ENCODE data around the gene ALG8. TPM values are rescaled to one million over a fixed set of nuclear protein-coding genes. Genes with fewer than 3 reads are reported as not detected.
A peak's percentile ranks its signal among the peaks of the same experiment; 100 is the strongest.

Gene ALG8
- total and polyA plus RNA-seq, 8 donors, result 32.2 to 58.7 (median 49.8) TPM

GRCh38 chr11:78074756-78075155 is 64.7 kb downstream of the ALG8 start:
- H3K27ac ChIP-seq, result no peak overlapping the region
- peaks cover 12 to 32% of the 10 kb centered on the region in 2 donors for H3K4me1 ChIP-seq
- intact Hi-C loops (cut with DNase I), result no loop called here
- no peak overlapping the region for H3K4me3 ChIP-seq
- H3K9me3 ChIP-seq, result no peaks in the 10 kb centered on the region
- H3K27me3 ChIP-seq, result no peaks in the 10 kb centered on the region
- DNase-seq, result no peak
- no peak for TF ChIP-seq CTCF (IDR thresholded peaks at IDR 0.05)
- ATAC-seq, result no peak
- peaks cover 0 to 34% of the 10 kb centered on the region in 2 donors for H3K36me3 ChIP-seq

- Histone ChIP-seq H3K27ac (no peak overlapping the region), H3K4me1 (peaks cover 7 to 16% of the 10 kb centered on the region in 2 donors), H3K27me3 (no peaks in the 10 kb centered on the region), H3K4me3 (no peak overlapping the region), H3K36me3 (peaks cover 0 to 56% of the 10 kb centered on the region in 2 donors), H3K9me3 (no peaks in the 10 kb centered on the region)
- TF ChIP-seq CTCF (IDR thresholded peaks at IDR 0.05), result no peak
- intact Hi-C loops (cut with DNase I), result no loop called here
- ATAC-seq, result no peak
- DNase-seq, result no peak
Measured at GRCh38 chr11:78072455-78072854, 67.0 kb downstream of the ALG8 start.

- no peak overlapping the region for H3K4me3 ChIP-seq
- H3K4me1 ChIP-seq, result peaks cover 2 to 8% of the 10 kb centered on the region in 2 donors
- no peaks in the 10 kb centered on the region for H3K9me3 ChIP-seq
- H3K36me3 ChIP-seq, result peaks cover 0 to 60% of the 10 kb centered on the region in 2 donors
- intact Hi-C loops (cut with DNase I), result no loop called here
- H3K27ac ChIP-seq, result no peak overlapping the region
- DNase-seq (no peak), ATAC-seq (no peak)
- TF ChIP-seq CTCF (IDR thresholded peaks at IDR 0.05), result no peak
- no peaks in the 10 kb centered on the region for H3K27me3 ChIP-seq
Measured at GRCh38 chr11:78071717-78072116, 67.7 kb downstream of the ALG8 start.

- ATAC-seq, result no peak
- no peak overlapping the region for H3K27ac ChIP-seq
- no peak overlapping the region for H3K4me3 ChIP-seq
- no peaks in the 10 kb centered on the region for H3K27me3 ChIP-seq
- no peaks in the 10 kb centered on the region for H3K9me3 ChIP-seq
- intact Hi-C loops (cut with DNase I), result no loop called here
- peaks cover 0 to 4% of the 10 kb centered on the region in 2 donors for H3K4me1 ChIP-seq
- DNase-seq, result no peak
- peaks cover 0 to 60% of the 10 kb centered on the region in 2 donors for H3K36me3 ChIP-seq
- TF ChIP-seq CTCF (IDR thresholded peaks at IDR 0.05), result no peak
Measured at GRCh38 chr11:78070621-78071020, 68.8 kb downstream of the ALG8 start.

GRCh38 chr11:78069465-78069864 is 70.0 kb downstream of the ALG8 start:
- H3K27me3 ChIP-seq, result no peaks in the 10 kb centered on the region
- TF ChIP-seq CTCF (IDR thresholded peaks at IDR 0.05), result no peak
- H3K27ac ChIP-seq, result no peak overlapping the region
- intact Hi-C loops (cut with DNase I), result no loop called here
- DNase-seq (peak in 2 of 4 donors; percentile 55 to 75), ATAC-seq (no peak)
- no peaks in the 10 kb centered on the region for H3K9me3 ChIP-seq
- no peaks in the 10 kb centered on the region for H3K4me1 ChIP-seq
- H3K4me3 ChIP-seq, result no peak overlapping the region
- peaks cover 0 to 60% of the 10 kb centered on the region in 2 donors for H3K36me3 ChIP-seq
